Lung (tissue), 12 donors: ENCODE data around the gene CNTNAP2. TPM values are rescaled to one million over a fixed set of nuclear protein-coding genes. Genes with fewer than 3 reads are reported as not detected.

Experiments
- ATAC-seq: fragments of 200-7000 bp; cut with Tn5 transposase; one replicate; pipeline ENCODE4 v1.9.1; 2020; ENCODE audit warnings: moderate number of reproducible peaks; ENCODE audit not compliant: insufficient read depth, low FRiP score
- DNase-seq, 3 donors: peaks; one replicate each; pipeline ENCODE4 v3.0.0-alpha.2; 2013 to 2017
- H3K27ac ChIP-seq, 2 donors: one replicate each; pipeline ENCODE4 v1.5.1; 2013; ENCODE audit warnings: mild to moderate bottlenecking in 2 of 2, moderate library complexity in 2 of 2, control low read depth in 1 of 2, inconsistent platforms in 1 of 2, low read depth in 1 of 2, low read length in 1 of 2
- H3K27me3 ChIP-seq, 3 donors: one replicate each; pipeline ENCODE4 v1.5.1; 2013; ENCODE audit warnings: low read length in 2 of 3; ENCODE audit not compliant: control insufficient read depth in 3 of 3, insufficient read depth in 3 of 3
- H3K36me3 ChIP-seq, 4 donors: one replicate each; pipeline ENCODE4 v1.5.1; 2013; ENCODE audit warnings: low read length in 4 of 4, mild to moderate bottlenecking in 1 of 4, moderate library complexity in 1 of 4; ENCODE audit not compliant: control insufficient read depth in 4 of 4, insufficient read depth in 4 of 4
- H3K4me1 ChIP-seq, 5 donors: one replicate each; pipeline ENCODE4 v1.5.1; 2013; ENCODE audit warnings: low read length in 5 of 5, mild to moderate bottlenecking in 2 of 5, moderate library complexity in 1 of 5; ENCODE audit not compliant: control insufficient read depth in 5 of 5, insufficient read depth in 5 of 5
- H3K4me3 ChIP-seq: one replicate; pipeline ENCODE4 v1.5.1; 2013; ENCODE audit warnings: mild to moderate bottlenecking, control low read depth, moderate library complexity
- H3K9ac ChIP-seq, 2 donors: one replicate each; pipeline ENCODE4 v1.5.1; 2013; ENCODE audit warnings: low read length in 2 of 2, control low read depth in 1 of 2; ENCODE audit not compliant: insufficient read depth in 1 of 2
- H3K9me3 ChIP-seq, 4 donors: one replicate each; pipeline ENCODE4 v1.5.1; 2013; ENCODE audit warnings: low read length in 3 of 4, mild to moderate bottlenecking in 1 of 4, moderate library complexity in 1 of 4; ENCODE audit not compliant: control insufficient read depth in 4 of 4, insufficient read depth in 3 of 4
- CTCF ChIP-seq: IDR thresholded peaks from 2 replicates; pipeline ENCODE4 v1.5.1; 2012; ENCODE audit warnings: mild to moderate bottlenecking; ENCODE audit errors: control extremely low read depth, extremely low read depth
- WGBS, 2 donors: extraction: QIAGEN DNeasy Blood & Tissue Kit; methylation state at CpG; one replicate each; pipeline ENCODE4 v1.1.7; 2013; 5-methylcytosine and 5-hydroxymethylcytosine counted together
- polyA plus RNA-seq, 2 donors: library from polyadenylated mRNA; stranded (reverse); fragments of 200-250 nt; gene quantifications; one replicate each; pipeline ENCODE4 v1.2.1, GENCODE V29; 2013
- total RNA-seq, 2 donors: library from RNA; depleted of rRNA in 1 of 2; stranded (reverse); fragments of >200 nt in 1 of 2; gene quantifications; one replicate each; pipeline ENCODE4 v1.2.1, GENCODE V29; 2014 to 2021
- donor health status: control.
- donor health status: control.
- donor health status: Bipolar disorder and iron deficiency.
- donor health status: healthy.
- donor health status: DM: yes; HTN: yes; CAD: no.

The CNTNAP2 gene
- total and polyA plus RNA-seq, 4 donors, result 0.18 to 45.3 (median 0.52) TPM

- H3K9me3 ChIP-seq, result peaks cover 0 to 3% (median 0%) of the 10 kb centered on the region in 4 donors
- WGBS, 2 donors, result 80 to 84% methylated on average over 6 of the region's 6 CpGs
- H3K36me3 ChIP-seq, result no peaks in the 10 kb centered on the region
- TF ChIP-seq CTCF, result no peak
- no peak overlapping the region for H3K27ac ChIP-seq
- no peak overlapping the region for H3K9ac ChIP-seq
- H3K4me1 ChIP-seq, result no peaks in the 10 kb centered on the region
- DNase-seq (peak in 1 of 3 donors; percentile 21), ATAC-seq (no peak)
- H3K4me3 ChIP-seq, result no peak overlapping the region
- H3K27me3 ChIP-seq, result no peaks in the 10 kb centered on the region
These were observed 1430.8 kb downstream of the CNTNAP2 start for GRCh38 chr7:147547252-147547897.

- Histone ChIP-seq H3K27me3 (no peaks in the 10 kb centered on the region), H3K9me3 (no peaks in the 10 kb centered on the region), H3K27ac (no peak overlapping the region), H3K4me1 (no peaks in the 10 kb centered on the region), H3K36me3 (no peaks in the 10 kb centered on the region), H3K4me3 (no peak overlapping the region), H3K9ac (no peak overlapping the region)
- DNase-seq (no peak), ATAC-seq (no peak)
- no peak for TF ChIP-seq CTCF
These were observed 1439.7 kb downstream of the CNTNAP2 start for GRCh38 chr7:147556317-147556716.

GRCh38 chr7:147563669-147564068, 1447.1 kb downstream of the CNTNAP2 start:
- ATAC-seq, result no peak
- no peak for DNase-seq
- no peak overlapping the region for H3K27ac ChIP-seq
- no peaks in the 10 kb centered on the region for H3K36me3 ChIP-seq
- no peaks in the 10 kb centered on the region for H3K9me3 ChIP-seq
- H3K4me3 ChIP-seq, result no peak overlapping the region
- no peaks in the 10 kb centered on the region for H3K27me3 ChIP-seq
- H3K4me1 ChIP-seq, result no peaks in the 10 kb centered on the region
- H3K9ac ChIP-seq, result no peak overlapping the region
- 82 to 86% methylated on average over 1 of the region's 1 CpG for WGBS, 2 donors
- no peak for TF ChIP-seq CTCF
